HG03159 (cell line): Measurements from ENCODE around the gene XYLT1.

Source experiments
- ATAC-seq: cut with Tn5 transposase; IDR thresholded peaks from one replicate; pipeline ENCODE4 v1.9.1; 2021; ENCODE audit warnings: mild to moderate bottlenecking, moderate library complexity; ENCODE audit not compliant: unreplicated experiment

The XYLT1 gene

GRCh38 chr16:17459903-17460521 is 10.7 kb downstream of the XYLT1 start:
- no peak for ATAC-seq

- no peak for ATAC-seq
These were observed 12.8 kb downstream of the XYLT1 start for GRCh38 chr16:17457997-17458396.

- ATAC-seq: no peak
These were observed 13.2 kb downstream of the XYLT1 start for GRCh38 chr16:17457513-17457912.

GRCh38 chr16:17454162-17454730 is 16.5 kb downstream of the XYLT1 start:
- ATAC-seq: no peak

- ATAC-seq: no peak
These were observed 17.3 kb downstream of the XYLT1 start for GRCh38 chr16:17453364-17454038.

GRCh38 chr16:17452922-17453321 is 17.8 kb downstream of the XYLT1 start:
- no peak for ATAC-seq

- ATAC-seq: no peak
These were observed 18.9 kb downstream of the XYLT1 start for GRCh38 chr16:17451843-17452242.

- ATAC-seq: no peak
These were observed 20.5 kb downstream of the XYLT1 start for GRCh38 chr16:17450291-17450690.

- no peak for ATAC-seq
These were observed 21.8 kb downstream of the XYLT1 start for GRCh38 chr16:17448640-17449638.

GRCh38 chr16:17447101-17447569 is 23.6 kb downstream of the XYLT1 start:
- ATAC-seq: no peak

GRCh38 chr16:17446661-17447060 is 24.1 kb downstream of the XYLT1 start:
- no peak for ATAC-seq

GRCh38 chr16:17445421-17445820 is 25.3 kb downstream of the XYLT1 start:
- ATAC-seq: no peak

GRCh38 chr16:17444658-17445057 is 26.1 kb downstream of the XYLT1 start:
- no peak for ATAC-seq

- no peak for ATAC-seq
These were observed 30.6 kb downstream of the XYLT1 start for GRCh38 chr16:17440131-17440530.

- no peak for ATAC-seq
These were observed 31.2 kb downstream of the XYLT1 start for GRCh38 chr16:17439580-17439979.

GRCh38 chr16:17437981-17438380 is 32.8 kb downstream of the XYLT1 start:
- ATAC-seq: no peak

GRCh38 chr16:17437127-17437720 is 33.5 kb downstream of the XYLT1 start:
- ATAC-seq: no peak

- ATAC-seq: no peak
These were observed 35.4 kb downstream of the XYLT1 start for GRCh38 chr16:17435318-17435717.

GRCh38 chr16:17433577-17434451 is 36.9 kb downstream of the XYLT1 start:
- ATAC-seq: no peak
